HS-27A (cell line): ENCODE measurements around the gene NXN.
"Not testable (repeated sequence)": the region's sequence is repeated elsewhere in the genome, so short reads cannot be mapped to it uniquely, and the experiment has no call there.

Experiments
- DNase-seq: peaks from one replicate; pipeline ENCODE4 v3.0.0-alpha.2; 2012; ENCODE audit warnings: low read depth, missing footprints

NXN gene

GRCh38 chr17:887551-888209 lies 91.9 kb downstream of the NXN start:
- DNase-seq = no peak

GRCh38 chr17:885971-886571 lies 93.5 kb downstream of the NXN start:
- no peak for DNase-seq

GRCh38 chr17:883586-883962 lies 96.0 kb downstream of the NXN start:
- DNase-seq = no peak

GRCh38 chr17:882827-883585 lies 96.6 kb downstream of the NXN start:
- DNase-seq = no peak

- DNase-seq = no peak
Measured at GRCh38 chr17:881778-882177, 97.8 kb downstream of the NXN start.

- DNase-seq = no peak
Measured at GRCh38 chr17:880443-881269, 98.9 kb downstream of the NXN start.

- peak; percentile 19 for DNase-seq
Measured at GRCh38 chr17:879546-880442, 99.8 kb downstream of the NXN start.

- no peak for DNase-seq
Measured at GRCh38 chr17:877630-878029, 101.9 kb downstream of the NXN start.

GRCh38 chr17:876272-876671 lies 103.3 kb downstream of the NXN start:
- DNase-seq = no peak

- DNase-seq = not testable (repeated sequence)
Measured at GRCh38 chr17:874590-874989, 105.0 kb downstream of the NXN start.

- DNase-seq = no peak
Measured at GRCh38 chr17:872855-873254, 106.7 kb downstream of the NXN start.

- DNase-seq = no peak
Measured at GRCh38 chr17:871751-872519, 107.6 kb downstream of the NXN start.

GRCh38 chr17:869567-870525 lies 109.7 kb downstream of the NXN start:
- DNase-seq = no peak

GRCh38 chr17:869086-869485 lies 110.5 kb downstream of the NXN start:
- DNase-seq = no peak

GRCh38 chr17:867896-868489 lies 111.6 kb downstream of the NXN start:
- DNase-seq = no peak

GRCh38 chr17:867238-867637 lies 112.3 kb downstream of the NXN start:
- not testable (repeated sequence) for DNase-seq

- DNase-seq = no peak
Measured at GRCh38 chr17:866568-867103, 112.9 kb downstream of the NXN start.

- no peak for DNase-seq
Measured at GRCh38 chr17:864315-864714, 115.3 kb downstream of the NXN start.

GRCh38 chr17:863880-864279 lies 115.7 kb downstream of the NXN start:
- no peak for DNase-seq
